Measurements from ENCODE around the gene SPAG16. TPM values are rescaled to one million over a fixed set of nuclear protein-coding genes. Genes with fewer than 3 reads are reported as not detected.

Gene SPAG16
- total RNA-seq, 4 donors from 2014 or later: 25.6 to 37.5 (median 26.3) TPM

- no peak for DNase-seq (ENCODE audit: low spot score in 2 of 2)
- intact Hi-C loops (cut with DNase I; ENCODE audit: low total_unique reads): no loop called here
- TF ChIP-seq CTCF (IDR thresholded peaks at IDR 0.05): no peak
- no peak for TF ChIP-seq POLR2A (IDR thresholded peaks at IDR 0.05)
- no peak overlapping the region for H3K4me3 ChIP-seq (ENCODE audit: low read depth, poor library complexity, severe bottlenecking)
Observed at GRCh38 chr2:214138779-214139178, 854.5 kb downstream of the SPAG16 start.

DNA sequence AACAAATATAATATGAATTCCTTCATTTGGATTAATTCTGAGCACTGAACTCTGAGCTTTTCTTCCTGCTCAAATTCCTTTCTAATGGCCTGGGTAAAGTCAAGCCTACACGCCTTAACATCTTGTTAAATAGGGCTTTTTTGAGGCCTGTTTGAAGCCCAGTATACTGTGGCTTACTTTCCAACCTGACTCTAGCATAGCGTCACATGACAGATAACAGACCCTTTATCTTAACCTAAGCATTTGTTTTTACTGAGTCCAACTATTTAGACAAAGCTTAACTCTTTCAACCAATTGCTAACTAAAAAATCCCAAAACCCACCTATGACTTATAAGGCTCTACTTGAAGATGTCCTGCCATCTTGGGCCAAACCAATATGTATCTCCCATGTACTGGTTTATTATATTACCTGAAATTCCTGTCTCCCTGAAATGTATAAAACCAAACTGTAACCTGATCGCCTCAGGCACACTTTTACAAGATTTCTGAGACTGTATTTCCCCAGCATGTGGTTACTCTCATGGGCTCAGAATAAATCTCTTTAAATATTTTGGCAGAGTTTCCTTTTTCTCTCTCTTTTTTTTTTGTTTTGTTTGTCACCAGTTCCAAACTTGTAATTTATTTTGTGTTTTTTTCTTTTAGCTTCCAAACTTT, 855.5 kb downstream of the SPAG16 start:
- DNase-seq (ENCODE audit: low spot score in 2 of 2): no peak
- TF ChIP-seq POLR2A (IDR thresholded peaks at IDR 0.05) (no peak), CTCF (IDR thresholded peaks at IDR 0.05) (no peak)
- intact Hi-C loops (cut with DNase I; ENCODE audit: low total_unique reads): no loop called here
- H3K4me3 ChIP-seq (ENCODE audit: low read depth, poor library complexity, severe bottlenecking): no peak overlapping the region
- WGBS, 2 donors: 75 to 77% methylated on average over 3 of the region's 3 CpGs

GRCh38 chr2:214156971-214157370, 872.7 kb downstream of the SPAG16 start:
- DNase-seq (ENCODE audit: low spot score in 2 of 2): no peak
- intact Hi-C loops (cut with DNase I; ENCODE audit: low total_unique reads): no loop called here
- H3K4me3 ChIP-seq (ENCODE audit: low read depth, poor library complexity, severe bottlenecking): no peak overlapping the region
- WGBS, 2 donors: 73 to 77% methylated on average over 1 of the region's 1 CpG
- TF ChIP-seq POLR2A (IDR thresholded peaks at IDR 0.05): no peak

- DNase-seq (ENCODE audit: low spot score in 2 of 2): no peak
- no peak overlapping the region for H3K4me3 ChIP-seq (ENCODE audit: low read depth, poor library complexity, severe bottlenecking)
- intact Hi-C loops (cut with DNase I; ENCODE audit: low total_unique reads): no loop called here
- 70% methylated on average over 1 of the region's 1 CpG for WGBS, 2 donors
- TF ChIP-seq POLR2A (IDR thresholded peaks at IDR 0.05): no peak
- no peak for TF ChIP-seq CTCF (IDR thresholded peaks at IDR 0.05)
Observed at GRCh38 chr2:214158851-214159250, 874.6 kb downstream of the SPAG16 start.

GRCh38 chr2:214169281-214169680, 885.0 kb downstream of the SPAG16 start:
- H3K4me3 ChIP-seq (ENCODE audit: low read depth, poor library complexity, severe bottlenecking): no peak overlapping the region
- intact Hi-C loops (cut with DNase I; ENCODE audit: low total_unique reads): no loop called here
- DNase-seq (ENCODE audit: low spot score in 2 of 2): no peak
- WGBS, 2 donors: 82 to 83% methylated on average over 5 of the region's 5 CpGs
- TF ChIP-seq CTCF (IDR thresholded peaks at IDR 0.05) (no peak), POLR2A (IDR thresholded peaks at IDR 0.05) (no peak)

GRCh38 chr2:214169736-214170135, 885.5 kb downstream of the SPAG16 start:
- no peak for DNase-seq (ENCODE audit: low spot score in 2 of 2)
- no peak for TF ChIP-seq CTCF (IDR thresholded peaks at IDR 0.05)
- no peak for TF ChIP-seq POLR2A (IDR thresholded peaks at IDR 0.05)
- no peak overlapping the region for H3K4me3 ChIP-seq (ENCODE audit: low read depth, poor library complexity, severe bottlenecking)
- 50 to 54% methylated on average over 2 of the region's 2 CpGs for WGBS, 2 donors
- intact Hi-C loops (cut with DNase I; ENCODE audit: low total_unique reads): no loop called here
